GM12892 (cell line): Measurements from ENCODE around the gene PTPRS.

Experiments
- POLR2A ChIP-seq: IDR thresholded peaks from 2 replicates; pipeline ENCODE4 v1.6.1; 2011; ENCODE audit warnings: low read depth, low read length, control low read depth
- TAF1 ChIP-seq: IDR thresholded peaks from 2 replicates; pipeline ENCODE4 v1.6.1; 2011; ENCODE audit warnings: low read depth, mild to moderate bottlenecking, control low read depth, low read length, borderline replicate concordance

DNA sequence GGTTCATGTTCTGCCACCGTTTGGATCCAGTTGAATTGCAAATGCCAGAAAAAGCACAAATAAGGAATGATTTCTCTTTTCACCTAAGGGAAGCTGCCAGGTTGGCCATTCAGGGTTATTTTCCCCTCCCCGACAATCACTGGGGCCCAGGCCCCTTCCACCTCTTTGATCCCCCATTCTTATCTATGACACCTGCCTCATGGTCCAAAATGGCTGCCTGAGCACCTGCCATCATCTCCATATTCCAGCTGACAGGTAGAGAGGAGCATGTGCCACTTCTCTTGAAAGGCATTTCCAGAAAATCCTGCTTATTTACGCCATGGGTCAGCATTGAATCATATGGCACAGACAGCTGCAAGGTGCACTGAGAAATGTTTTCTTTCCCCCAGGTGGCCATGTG, 15.7 kb downstream of the PTPRS start:
- TF ChIP-seq POLR2A (no peak), TAF1 (no peak)
